HG03520 (cell line): ENCODE data around the gene LSR.
"Not testable (repeated sequence)": the region's sequence is repeated elsewhere in the genome, so short reads cannot be mapped to it uniquely, and the experiment has no call there.

Source experiments
- ATAC-seq: cut with Tn5 transposase; IDR thresholded peaks from one replicate; pipeline ENCODE4 v1.9.1; 2021; ENCODE audit warnings: mild to moderate bottlenecking, moderate library complexity; ENCODE audit not compliant: unreplicated experiment

The LSR gene

DNA sequence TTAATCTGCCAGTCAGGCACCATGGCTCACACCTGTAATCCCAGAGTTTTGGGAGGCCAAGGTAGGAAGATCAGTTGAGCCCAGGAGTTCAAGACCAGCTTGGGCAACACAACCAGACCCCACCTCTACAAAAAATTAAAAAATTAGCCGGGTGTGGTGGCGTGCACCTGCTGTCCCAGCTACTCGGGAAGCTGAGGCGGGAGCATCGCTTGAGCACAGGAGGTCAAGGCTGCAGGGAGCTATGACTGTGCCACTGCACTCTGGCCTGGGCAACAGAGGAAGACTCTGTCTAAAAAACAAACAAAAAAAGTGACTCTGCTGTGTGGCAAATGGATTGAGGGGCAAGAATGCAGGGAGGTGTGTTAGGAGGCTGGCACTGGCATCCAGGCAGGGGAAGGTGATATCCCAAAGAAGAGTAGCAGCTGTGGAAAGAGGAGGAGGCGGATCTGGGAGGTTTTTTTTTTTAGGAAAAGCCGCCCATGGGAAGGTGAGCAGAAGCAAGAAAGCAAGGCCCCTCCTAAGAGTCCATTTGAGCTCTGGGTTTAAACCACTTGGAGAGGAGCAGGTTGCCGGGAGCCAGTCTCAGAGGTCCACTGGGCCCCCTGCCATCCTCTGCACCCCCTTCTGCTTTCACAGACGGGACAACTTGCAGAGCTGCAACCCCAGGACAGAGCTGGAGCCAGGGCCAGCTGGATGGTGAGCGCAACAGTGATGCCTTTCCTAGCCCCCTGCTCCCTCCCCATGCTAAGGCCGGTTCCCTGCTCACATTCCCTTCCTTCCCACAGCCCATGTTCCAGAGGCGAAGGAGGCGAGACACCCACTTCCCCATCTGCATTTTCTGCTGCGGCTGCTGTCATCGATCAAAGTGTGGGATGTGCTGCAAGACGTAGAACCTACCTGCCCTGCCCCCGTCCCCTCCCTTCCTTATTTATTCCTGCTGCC, 35.6 kb downstream of the LSR start:
- no peak for ATAC-seq

DNA sequence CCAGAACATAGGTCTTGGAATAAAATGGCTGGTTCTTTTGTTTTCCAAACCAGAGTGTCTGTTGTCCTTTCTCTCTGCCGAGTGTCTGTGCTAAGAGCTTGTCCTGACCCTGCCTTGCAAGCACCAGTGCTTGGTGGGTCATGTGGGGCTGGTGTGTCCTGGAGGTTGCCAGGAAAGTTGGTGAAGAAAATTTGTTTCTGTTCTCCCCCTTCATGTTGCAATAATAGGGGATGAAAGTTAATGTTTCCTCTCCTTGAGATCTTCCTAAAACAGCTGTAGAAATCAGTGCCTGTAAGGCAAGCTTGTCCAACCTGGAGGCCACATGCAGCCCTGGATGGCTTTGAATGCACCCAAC, 36.3 kb downstream of the LSR start:
- no peak for ATAC-seq

DNA sequence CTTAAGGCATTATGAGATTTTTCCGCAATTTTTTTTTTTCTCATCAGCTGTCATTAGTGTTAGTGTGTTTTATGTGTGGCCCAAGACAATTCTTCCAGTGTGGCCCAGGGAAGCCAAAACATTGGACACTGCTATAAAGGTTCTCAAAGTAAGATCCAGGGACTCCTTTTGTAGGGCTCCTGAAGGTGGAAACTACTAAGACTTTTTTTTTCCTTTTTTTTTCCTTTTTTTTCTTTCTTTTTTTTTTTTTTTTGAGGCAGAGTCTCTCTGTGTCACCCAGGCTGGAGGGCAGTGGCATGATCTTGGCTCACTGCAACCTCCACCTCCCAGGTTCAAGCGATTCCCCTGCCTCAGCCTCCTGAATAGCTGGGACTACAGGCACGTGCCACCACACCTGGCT, 36.7 kb downstream of the LSR start:
- not testable (repeated sequence) for ATAC-seq

DNA sequence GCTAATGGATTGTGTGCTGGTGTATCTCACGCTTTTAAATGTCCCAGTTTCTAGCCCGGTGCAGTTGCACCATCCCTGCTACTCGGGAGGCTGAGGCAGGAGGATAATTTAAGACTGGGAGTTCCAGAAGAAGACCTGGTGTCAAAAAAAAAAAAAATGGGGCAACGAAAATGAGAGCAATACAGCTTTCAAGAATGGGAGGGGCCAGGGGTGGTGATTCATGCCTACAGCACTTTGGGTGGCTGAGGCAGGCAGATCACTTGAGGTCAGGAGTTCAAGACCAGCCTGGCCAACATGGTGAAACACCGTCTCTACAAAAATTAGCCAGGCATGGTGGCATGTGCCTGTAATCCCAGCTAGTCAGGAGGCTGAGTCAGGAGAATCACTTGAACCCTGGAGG, 37.3 kb downstream of the LSR start:
- not testable (repeated sequence) for ATAC-seq

DNA sequence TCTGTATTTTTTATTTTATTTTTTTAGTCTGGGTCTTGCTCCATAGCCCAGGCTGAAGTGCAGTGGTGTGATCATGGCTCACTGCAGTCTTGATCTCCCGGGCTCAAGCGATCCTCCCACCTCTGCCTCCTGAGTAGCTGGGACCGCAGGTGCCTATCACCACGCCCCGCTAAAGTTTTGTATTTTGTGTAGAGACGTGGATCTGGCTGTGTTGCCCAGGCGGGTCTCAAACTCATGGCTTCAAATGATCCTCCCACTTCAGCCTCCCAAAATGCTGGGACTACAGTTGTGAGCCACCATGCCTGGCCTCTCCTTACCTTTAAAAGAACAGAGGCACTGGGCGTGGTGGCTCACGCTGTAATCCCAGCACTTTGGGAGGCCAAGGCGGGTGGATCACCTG, 38.9 kb downstream of the LSR start:
- no peak for ATAC-seq

DNA sequence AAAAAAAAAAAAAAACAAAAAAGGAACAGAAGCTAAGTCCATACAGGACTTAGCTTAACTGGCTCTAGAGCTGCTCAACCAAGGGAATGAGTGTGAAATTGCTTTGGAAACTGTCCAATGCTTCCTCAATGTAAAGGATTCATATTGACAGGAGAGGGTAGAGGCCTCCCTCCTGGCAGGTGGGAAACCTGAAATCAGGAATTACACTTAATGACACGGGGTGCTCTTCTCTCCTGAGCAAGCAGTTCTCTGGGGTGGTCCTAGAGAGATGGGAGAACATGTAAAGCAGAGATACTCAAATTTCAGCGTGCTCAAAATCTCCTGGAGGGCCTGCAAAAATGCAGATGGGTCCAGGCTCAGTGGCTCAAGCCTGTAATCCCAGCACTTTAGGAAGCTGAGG, 39.5 kb downstream of the LSR start:
- no peak for ATAC-seq

DNA sequence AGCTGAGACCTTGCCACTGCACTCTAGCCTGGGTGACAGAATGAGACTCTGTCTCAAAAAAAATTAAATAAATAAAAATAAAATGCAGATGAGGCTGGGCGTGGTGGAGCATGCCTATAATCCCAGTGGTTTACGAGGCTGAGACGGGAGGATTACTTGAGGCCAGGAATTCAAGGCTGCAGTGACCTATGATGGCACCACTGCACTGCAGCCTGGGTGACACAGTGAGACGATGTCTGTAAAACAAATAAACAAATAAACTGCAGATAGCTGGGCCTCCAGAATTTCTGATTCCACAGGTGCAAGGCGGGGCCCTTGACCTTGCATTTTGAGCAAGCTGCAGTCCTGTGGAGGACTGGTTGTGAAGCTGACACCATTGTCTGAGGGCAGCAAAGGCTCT, 40.1 kb downstream of the LSR start:
- ATAC-seq, result no peak

DNA sequence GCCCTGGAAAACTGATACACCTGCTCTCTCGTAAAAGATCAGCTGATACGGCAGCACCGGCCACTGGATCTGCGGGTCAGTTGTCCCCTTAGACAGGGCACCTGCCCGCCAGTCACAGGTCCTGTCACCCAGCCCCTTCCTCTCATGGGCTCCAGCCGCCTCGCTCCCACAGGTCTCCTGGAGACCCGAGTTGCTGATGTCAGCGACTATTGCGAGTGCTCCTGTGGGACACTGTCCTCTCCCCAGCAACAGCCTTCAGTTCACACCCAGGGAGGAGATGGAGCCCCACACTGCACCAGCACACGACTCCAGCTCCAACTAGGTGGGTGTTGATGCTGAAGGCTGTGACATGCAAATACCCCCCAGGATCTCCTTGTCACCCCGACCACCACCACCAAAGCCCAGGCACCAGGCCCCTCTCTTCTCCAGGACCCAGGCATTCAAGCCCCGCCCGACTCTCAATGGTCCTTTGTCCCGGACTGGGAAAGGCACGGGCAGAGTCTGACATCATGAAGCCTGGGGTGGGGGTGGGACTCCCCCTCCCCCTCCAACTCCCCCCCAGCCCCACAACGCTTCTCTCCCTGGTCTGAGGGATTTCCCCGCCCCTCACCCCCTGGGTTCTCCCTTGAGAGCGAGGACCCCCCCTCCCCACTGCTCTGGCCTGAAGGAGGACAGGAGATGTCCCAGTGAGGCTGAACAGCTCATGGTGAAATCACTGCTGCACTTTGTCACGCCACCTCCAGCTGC, 41.8 kb downstream of the LSR start:
- ATAC-seq, result no peak

DNA sequence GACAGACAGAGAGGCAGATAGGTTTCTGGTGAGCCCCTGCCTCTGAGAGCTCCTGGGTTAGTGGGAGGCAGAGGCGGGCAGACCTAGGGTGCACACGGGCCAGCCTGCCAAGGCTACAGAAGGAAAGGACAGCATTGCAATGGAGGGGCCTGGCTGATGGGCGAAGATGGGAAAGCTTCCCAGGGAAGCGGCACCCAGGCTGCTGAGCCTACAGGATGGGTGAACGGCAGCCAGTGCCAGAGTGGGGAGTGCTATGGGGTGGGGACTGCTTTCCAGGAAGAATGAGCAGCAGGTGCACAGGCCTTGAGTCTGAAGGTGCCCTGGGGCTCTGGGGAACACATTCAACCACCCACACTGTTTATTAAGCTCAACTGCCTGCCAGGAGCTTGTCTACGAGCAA, 42.5 kb downstream of the LSR start:
- no peak for ATAC-seq

DNA sequence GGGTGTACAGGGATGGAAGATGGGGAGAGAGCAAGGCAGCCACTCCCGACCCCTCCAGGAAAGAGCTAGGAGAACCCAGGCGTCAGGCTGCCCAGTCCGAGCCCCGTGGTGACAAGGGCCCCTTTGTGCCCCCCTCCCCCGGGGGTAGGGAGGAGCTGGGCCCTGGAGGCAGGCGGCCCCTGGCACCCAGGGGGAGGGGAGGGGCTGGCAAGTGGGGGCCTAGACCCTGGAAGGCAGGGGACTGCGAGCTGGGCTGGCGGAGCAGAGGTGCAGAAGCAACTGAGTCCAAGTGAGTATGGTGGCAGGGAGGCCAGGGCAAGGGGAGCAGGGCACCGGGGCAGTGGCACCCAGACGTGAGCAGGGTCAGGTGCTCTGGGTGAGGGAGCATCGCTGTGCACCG, 43.1 kb downstream of the LSR start, which contains the start of gene MAG:
Gene MAG, plus strand, starts transcription at position 246 of the 400 bp plus-strand sequence. CDS start 3,248 bp downstream, outside the sequence.
- ATAC-seq, result no peak

DNA sequence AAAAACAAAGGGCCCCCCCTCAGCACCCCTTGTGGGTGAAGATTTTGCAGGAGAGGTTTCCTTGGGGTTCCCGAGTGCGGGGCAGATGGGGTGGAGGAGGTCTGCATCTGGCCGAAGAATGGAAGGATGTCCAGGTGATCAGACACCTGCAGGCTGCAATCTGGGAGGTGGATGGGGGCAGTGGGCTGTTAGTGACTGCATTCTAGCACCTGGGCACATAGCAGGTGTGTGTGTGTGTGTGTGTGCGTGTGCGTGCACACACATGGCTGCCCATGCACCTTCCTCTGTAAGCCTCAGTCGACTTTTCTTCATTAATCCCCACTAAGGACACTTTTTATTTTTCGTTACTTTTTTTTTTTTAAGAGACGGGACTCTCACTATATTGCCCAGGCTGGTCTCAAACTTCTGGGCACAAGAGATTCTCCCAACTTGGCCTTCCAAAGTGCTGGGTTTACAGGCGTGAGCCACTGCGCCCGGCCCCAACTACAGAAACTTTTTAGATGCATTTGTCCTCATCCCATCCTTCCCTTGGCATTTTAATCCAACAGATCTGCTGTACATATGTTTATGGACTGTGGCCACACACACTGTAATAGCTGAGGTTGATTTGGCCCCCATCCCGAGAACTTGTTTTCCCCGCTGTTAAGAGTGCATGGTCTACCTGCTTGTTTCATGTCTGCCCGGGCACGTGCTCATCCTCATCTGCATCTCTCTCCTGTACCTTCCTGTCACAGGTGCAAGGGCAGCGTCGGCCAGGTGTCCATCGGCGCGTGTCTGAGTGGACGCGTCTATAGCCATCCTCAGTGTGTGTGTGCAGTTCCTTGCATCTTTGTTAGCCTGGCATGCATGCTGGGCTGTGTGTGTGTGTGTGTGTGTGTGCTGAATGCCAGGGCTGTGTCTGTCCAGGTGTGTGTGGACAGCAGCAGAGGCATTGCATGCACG, 43.9 kb downstream of the LSR start:
- ATAC-seq, result no peak

DNA sequence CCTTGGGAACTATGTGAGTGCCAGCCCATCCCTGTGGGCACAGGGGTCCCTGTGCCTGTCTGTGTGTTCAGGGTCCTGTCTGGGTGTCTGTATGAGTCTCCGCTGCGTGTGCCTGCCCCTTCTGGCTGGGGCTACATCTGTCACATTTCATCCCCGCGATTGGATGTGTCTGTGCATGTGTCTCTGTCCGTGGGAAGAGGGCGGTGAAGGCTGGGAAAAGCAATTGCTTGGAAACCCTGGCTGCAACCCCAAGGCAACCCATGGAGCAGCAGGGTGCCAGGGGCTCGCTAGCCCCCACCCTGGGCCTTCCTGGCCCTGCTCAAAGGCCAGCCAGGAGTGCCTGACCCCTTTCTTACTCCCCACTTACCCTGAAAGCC, 44.5 kb downstream of the LSR start:
- ATAC-seq, result no peak

DNA sequence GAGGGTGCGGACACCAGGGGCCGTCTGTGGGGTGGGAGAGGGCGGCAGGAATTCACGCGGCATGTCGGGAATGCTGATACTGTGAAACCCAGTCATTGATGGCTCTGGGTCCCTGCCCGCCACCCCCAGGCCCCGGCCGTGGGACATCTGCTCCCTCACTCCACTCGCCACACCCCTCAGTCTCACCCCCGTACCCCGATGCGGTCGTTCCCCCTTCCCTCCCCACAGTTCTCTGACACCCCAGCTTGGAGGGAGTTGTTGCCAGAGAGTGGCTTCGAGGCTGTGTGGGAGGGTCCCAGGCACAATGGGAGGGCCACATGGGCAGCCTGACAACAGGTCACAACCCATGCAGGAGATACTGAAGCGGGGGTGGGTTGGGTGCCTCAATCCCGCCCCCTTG, 45.0 kb downstream of the LSR start:
- no peak for ATAC-seq

DNA sequence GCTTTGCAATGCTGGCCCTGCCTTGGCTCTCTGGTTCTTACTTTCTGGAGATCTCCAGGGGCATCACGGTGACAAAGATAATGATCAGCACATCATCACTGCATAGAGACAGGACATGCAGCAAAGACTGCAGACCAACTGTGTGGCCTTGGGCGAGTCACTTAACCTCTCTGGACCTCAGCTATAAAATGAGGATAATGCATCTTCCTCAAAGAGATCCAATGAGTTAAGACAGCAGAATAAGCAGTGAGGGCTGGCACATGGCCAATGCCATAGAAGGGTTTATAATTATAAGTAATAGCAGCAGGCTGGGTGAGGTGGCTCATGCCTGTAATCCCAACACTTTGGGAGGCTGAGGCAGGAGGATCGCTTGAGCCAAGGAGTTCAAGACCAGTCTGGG, 45.5 kb downstream of the LSR start:
- no peak for ATAC-seq

DNA sequence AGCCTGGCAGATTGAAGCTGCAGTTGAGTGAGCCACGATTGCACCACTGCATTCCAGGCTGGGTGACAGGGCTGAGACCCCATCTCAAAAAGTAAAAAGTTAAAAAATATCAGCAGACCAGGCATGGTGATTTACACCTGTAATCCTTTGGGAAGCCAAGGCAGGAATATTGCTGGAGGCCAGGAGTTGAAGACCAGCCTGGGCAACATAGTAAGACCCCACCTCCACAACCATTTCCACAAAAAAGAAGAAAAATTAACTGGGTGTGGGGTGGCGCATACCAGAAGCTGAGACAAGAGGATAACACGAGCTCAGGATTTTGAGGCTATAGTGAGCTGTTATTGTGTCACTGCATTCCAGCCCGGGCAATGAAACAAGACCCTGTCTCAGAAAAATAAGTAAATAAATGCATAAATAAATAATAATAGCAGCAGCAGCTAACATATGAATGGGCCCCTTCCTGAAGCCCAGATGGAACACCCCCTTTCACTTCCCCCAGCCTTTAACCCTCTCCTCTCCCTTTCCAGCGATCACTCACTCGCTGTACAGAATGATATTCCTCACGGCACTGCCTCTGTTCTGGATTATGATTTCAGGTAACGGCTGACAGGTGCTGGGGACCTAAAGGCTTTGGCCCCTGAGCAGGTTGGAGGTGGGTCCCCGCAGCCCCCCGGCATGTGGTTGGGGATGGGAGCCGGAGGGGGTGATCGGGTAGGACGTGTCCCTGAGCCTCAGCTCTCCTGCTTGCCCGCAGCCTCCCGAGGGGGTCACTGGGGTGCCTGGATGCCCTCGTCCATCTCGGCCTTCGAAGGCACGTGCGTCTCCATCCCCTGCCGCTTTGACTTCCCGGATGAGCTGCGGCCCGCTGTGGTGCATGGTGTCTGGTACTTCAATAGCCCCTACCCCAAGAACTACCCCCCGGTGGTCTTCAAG, 46.3 kb downstream of the LSR start:
- no peak for ATAC-seq

DNA sequence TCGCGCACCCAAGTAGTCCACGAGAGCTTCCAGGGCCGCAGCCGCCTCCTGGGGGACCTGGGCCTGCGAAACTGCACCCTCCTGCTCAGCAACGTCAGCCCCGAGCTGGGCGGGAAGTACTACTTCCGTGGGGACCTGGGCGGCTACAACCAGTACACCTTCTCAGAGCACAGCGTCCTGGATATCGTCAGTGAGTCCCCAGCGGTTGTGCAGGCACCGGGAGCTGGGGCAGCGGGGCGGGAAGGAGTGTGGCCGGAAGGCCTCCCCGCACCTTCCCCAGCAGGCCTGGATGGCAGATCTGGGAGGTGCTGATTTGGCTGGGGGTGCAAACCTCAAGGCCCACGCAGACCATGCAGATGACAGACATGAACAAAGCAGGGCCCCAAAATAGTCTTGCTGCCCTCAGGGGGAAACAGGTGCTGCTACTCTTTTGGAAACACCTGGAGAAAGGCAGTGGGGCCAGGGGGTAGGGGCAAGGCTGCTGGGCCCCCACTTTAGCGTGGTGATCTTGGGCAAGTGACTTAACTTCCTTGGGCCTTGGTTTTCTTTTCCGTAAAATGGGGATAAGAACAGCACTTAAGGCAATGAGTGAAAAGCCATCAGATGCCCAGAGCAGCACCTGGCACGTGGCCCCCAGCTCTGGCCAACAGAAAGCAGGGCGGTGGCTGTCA, 47.1 kb downstream of the LSR start:
- ATAC-seq, result no peak

DNA sequence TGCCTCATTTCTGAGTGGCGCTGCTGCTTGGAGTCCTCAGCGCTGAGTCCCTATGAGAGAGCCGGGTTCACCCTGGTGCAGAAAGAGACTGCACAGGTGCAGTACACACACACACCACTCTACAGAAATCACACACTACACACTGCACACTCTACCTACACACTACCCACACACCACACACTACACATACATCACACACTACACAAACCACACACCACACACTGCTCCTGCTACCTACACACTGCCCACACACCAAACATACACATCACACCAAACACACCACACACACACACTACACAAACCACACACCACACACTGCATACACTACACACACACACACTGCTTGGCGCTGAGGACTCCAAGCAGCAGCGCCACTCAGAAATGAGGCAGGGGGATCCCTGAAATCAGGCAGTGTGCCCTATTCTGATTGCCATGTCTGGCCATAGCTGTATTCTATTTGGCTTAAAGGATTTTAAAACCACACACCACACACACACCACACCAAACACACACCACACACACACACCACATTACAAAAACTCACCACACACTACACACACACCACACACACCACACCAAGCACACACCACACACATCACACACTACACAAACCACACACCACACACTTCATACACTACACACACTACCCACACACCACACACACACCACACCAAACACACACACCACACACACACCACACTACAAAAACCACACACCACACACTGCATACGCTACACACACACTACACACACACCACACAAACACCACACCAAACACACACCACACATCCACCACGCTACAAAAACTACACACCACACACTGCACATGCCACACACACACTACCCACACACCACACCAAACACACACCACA, 48.1 kb downstream of the LSR start:
- ATAC-seq, result no peak

DNA sequence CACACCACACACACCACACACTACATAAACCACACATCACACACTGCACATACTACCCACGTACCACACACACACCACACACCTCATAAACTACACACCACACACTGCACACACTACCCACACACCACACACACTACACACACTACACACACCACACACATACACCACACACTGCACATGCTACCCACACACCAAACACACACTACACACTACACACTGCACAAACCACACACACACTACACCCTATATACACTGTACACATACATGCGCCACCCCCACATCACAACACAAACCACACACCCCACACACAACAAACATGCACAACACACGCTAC, 48.7 kb downstream of the LSR start:
- no peak for ATAC-seq

DNA sequence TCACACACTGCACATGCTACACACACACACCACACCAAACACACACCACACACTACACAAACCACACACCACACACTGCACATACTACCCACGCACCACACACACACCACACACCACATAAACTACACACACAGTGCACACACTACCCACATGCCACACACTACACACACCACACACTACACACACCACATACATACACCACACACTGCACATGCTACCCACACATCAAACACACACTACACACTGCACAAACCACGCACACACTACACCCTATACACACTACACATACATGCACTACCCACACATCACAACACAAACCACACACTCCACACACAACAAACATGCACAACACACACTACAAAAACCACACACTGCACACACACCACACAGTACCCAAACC, 49.1 kb downstream of the LSR start:
- no peak for ATAC-seq
